SK-N-SH (cell line): ENCODE data around the gene RNF151.

Experiments used
- CTCF ChIP-seq: fragments of 200-600 bp; sonication (generic); IDR thresholded peaks from 2 replicates; pipeline ENCODE4 v1.6.1; 2017; ENCODE audit warnings: antibody characterized with exemption, mild to moderate bottlenecking, moderate library complexity
- EZH2phosphoT487 ChIP-seq: fragments of 200-600 bp; sonication (generic); IDR thresholded peaks from 2 replicates; pipeline ENCODE4 v1.6.1; 2017; ENCODE audit warnings: low read depth, mixed run types, mild to moderate bottlenecking, antibody characterized with exemption, moderate library complexity, borderline replicate concordance
- FOSL2 ChIP-seq: IDR thresholded peaks from 2 replicates; pipeline ENCODE4 v1.4.0; 2012; ENCODE audit warnings: low read depth, mild to moderate bottlenecking, moderate library complexity, borderline replicate concordance
- FOXJ3 ChIP-seq: sonication (generic); formaldehyde crosslinking; IDR thresholded peaks from 2 replicates; pipeline ENCODE4 v1.5.1; 2020; ENCODE audit warnings: mild to moderate bottlenecking, missing genetic modification reagents
- GATA2 ChIP-seq: sonication (generic); formaldehyde crosslinking; IDR thresholded peaks from 2 replicates; pipeline ENCODE4 v1.5.0; 2020; ENCODE audit warnings: mild to moderate bottlenecking, missing genetic modification reagents
- NFIC ChIP-seq: IDR thresholded peaks from 2 replicates; pipeline ENCODE4 v1.4.0; 2012; ENCODE audit warnings: borderline replicate concordance

- TF ChIP-seq FOXJ3 (CRISPR knock-in tag), result no peak
- TF ChIP-seq NFIC, result no peak
- no peak for TF ChIP-seq CTCF
- TF ChIP-seq GATA2 (CRISPR knock-in tag), result no peak
- no peak for TF ChIP-seq FOSL2
- TF ChIP-seq EZH2phosphoT487, result no peak
These were observed 1.7 kb downstream of the RNF151 start for GRCh38 chr16:1968146-1968953.
